Measurements from ENCODE around the gene OSBPL10.

DNA sequence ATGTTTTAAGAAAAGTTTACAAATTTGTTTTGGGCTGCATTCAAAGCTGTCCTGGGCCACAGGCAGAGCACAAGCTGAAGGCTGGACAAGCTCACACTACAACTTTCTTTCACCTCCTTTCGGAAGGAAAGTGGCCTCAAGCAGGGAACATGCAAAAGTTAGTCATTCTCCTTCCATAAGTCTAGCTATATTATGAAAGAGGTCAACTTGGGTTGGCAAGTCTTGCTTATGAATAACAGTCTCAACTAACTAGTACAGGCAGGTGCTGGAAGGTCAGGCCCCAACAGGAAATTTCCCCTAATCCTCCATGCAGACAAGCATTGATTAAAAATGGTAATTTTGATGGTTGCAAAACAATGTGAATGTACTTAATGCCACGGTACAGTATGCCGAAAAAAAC, 69.4 kb downstream of the OSBPL10 start:
- no peak for TF ChIP-seq PATZ1 (CRISPR knock-in tag; IDR thresholded peaks at IDR 0.05; ENCODE audit: borderline replicate concordance)
- TF ChIP-seq ZFP30 (CRISPR knock-in tag; IDR thresholded peaks at IDR 0.05), result no peak
- TF ChIP-seq ISL1 (CRISPR knock-in tag; IDR thresholded peaks at IDR 0.05), result no peak

All from SK-N-SH treated with all-trans-retinoic acid at 6 μM for 48 hours (cell line).